Parathyroid adenoma (tissue), 2 donors: Measurements from ENCODE around the gene CTCFL.

Source experiments
- H2AFZ ChIP-seq: fragments of 300-600 bp; sonication (generic); one replicate; pipeline ENCODE4 v1.7.0; 2017; ENCODE audit warnings: antibody characterized with exemption, mild to moderate bottlenecking
- H3K27ac ChIP-seq: fragments of 300-600 bp; sonication (generic); one replicate; pipeline ENCODE4 v1.7.0; 2017
- H3K27me3 ChIP-seq: fragments of 300-600 bp; sonication (generic); one replicate; pipeline ENCODE4 v1.7.0; 2017; ENCODE audit warnings: low read length; ENCODE audit not compliant: control insufficient read depth, insufficient read depth
- H3K36me3 ChIP-seq: fragments of 300-600 bp; sonication (generic); one replicate; pipeline ENCODE4 v1.7.0; 2017; ENCODE audit warnings: low read length; ENCODE audit not compliant: control insufficient read depth, insufficient read depth
- H3K4me1 ChIP-seq: fragments of 300-600 bp; sonication (generic); one replicate; pipeline ENCODE4 v1.7.0; 2017; ENCODE audit warnings: control low read depth
- H3K4me2 ChIP-seq: fragments of 300-600 bp; sonication (generic); one replicate; pipeline ENCODE4 v1.7.0; 2017; ENCODE audit warnings: low read length
- H3K4me3 ChIP-seq: fragments of 300-600 bp; sonication (generic); one replicate; pipeline ENCODE4 v1.7.0; 2017; ENCODE audit warnings: low read depth, low read length
- H3K79me2 ChIP-seq: fragments of 300-600 bp; sonication (generic); one replicate; pipeline ENCODE4 v1.7.0; 2017; ENCODE audit warnings: control low read depth
- H3K9ac ChIP-seq: fragments of 300-600 bp; sonication (generic); one replicate; pipeline ENCODE4 v1.7.0; 2017; ENCODE audit warnings: mild to moderate bottlenecking
- H3K9me3 ChIP-seq: fragments of 300-600 bp; sonication (generic); one replicate; pipeline ENCODE4 v1.7.0; 2017; ENCODE audit warnings: low read length; ENCODE audit not compliant: control insufficient read depth
- CTCF ChIP-seq: fragments of 300-600 bp; sonication (generic); IDR thresholded peaks from one replicate; pipeline ENCODE4 v1.7.0; 2017; ENCODE audit warnings: antibody characterized with exemption, mild to moderate bottlenecking
- donor health status: primary hyperparathyroidism.

CTCFL gene

GRCh38 chr20:57469418-57470211 lies 55.3 kb downstream of the CTCFL start:
- Histone ChIP-seq H3K4me2 (no peak overlapping the region), H3K27ac (no peak overlapping the region), H3K27me3 (no peaks in the 10 kb centered on the region), H3K9me3 (no peaks in the 10 kb centered on the region), H3K36me3 (no peaks in the 10 kb centered on the region), H3K4me3 (no peak overlapping the region), H2AFZ (no peak overlapping the region), H3K4me1 (no peaks in the 10 kb centered on the region), H3K9ac (no peak overlapping the region), H3K79me2 (no peaks in the 10 kb centered on the region)
- TF ChIP-seq CTCF, result no peak

GRCh38 chr20:57468523-57469417 lies 56.2 kb downstream of the CTCFL start:
- Histone ChIP-seq H3K27me3 (no peaks in the 10 kb centered on the region), H3K4me3 (no peak overlapping the region), H3K36me3 (no peaks in the 10 kb centered on the region), H3K9ac (no peak overlapping the region), H3K4me2 (no peak overlapping the region), H2AFZ (no peak overlapping the region), H3K27ac (no peak overlapping the region), H3K4me1 (no peaks in the 10 kb centered on the region), H3K9me3 (no peaks in the 10 kb centered on the region), H3K79me2 (no peaks in the 10 kb centered on the region)
- no peak for TF ChIP-seq CTCF

GRCh38 chr20:57467742-57468141 lies 57.2 kb downstream of the CTCFL start:
- no peak overlapping the region for H3K27ac ChIP-seq
- H3K79me2 ChIP-seq, result no peaks in the 10 kb centered on the region
- H3K4me2 ChIP-seq, result no peak overlapping the region
- no peak for TF ChIP-seq CTCF
- H3K4me1 ChIP-seq, result no peaks in the 10 kb centered on the region
- H3K36me3 ChIP-seq, result no peaks in the 10 kb centered on the region
- no peak overlapping the region for H3K9ac ChIP-seq
- no peak overlapping the region for H3K4me3 ChIP-seq
- H3K9me3 ChIP-seq, result no peaks in the 10 kb centered on the region
- H2AFZ ChIP-seq, result no peak overlapping the region
- H3K27me3 ChIP-seq, result no peaks in the 10 kb centered on the region

- H3K9ac ChIP-seq, result no peak overlapping the region
- H3K27ac ChIP-seq, result no peak overlapping the region
- H2AFZ ChIP-seq, result no peak overlapping the region
- no peaks in the 10 kb centered on the region for H3K36me3 ChIP-seq
- H3K4me3 ChIP-seq, result no peak overlapping the region
- no peaks in the 10 kb centered on the region for H3K4me1 ChIP-seq
- no peaks in the 10 kb centered on the region for H3K9me3 ChIP-seq
- H3K27me3 ChIP-seq, result no peaks in the 10 kb centered on the region
- TF ChIP-seq CTCF, result no peak
- H3K79me2 ChIP-seq, result no peaks in the 10 kb centered on the region
- H3K4me2 ChIP-seq, result no peak overlapping the region
These were observed 59.0 kb downstream of the CTCFL start for GRCh38 chr20:57465943-57466342.
